A673 (cell line): Measurements from ENCODE around the gene FFAR2. TPM values are rescaled to one million over a fixed set of nuclear protein-coding genes. Genes with fewer than 3 reads are reported as not detected.

Experiments used
- BruUV-seq: library from RNA; stranded (reverse); fragments of 400-500 nt; replicated peaks from 2 replicates; lab custom pipeline; 2021; lab: Mats Ljungman, UMichigan
- CTCF ChIA-PET: fragments of 300-600 bp; sonication (Branson Sonifier 250); formaldehyde crosslinking; loops from one replicate; lab custom pipeline; 2022; ENCODE audit warnings: antibody characterized with exemption; lab: Charles Lee
- POLR2A ChIA-PET: fragments of 300-600 bp; sonication (Branson Sonifier 250); formaldehyde crosslinking; loops from one replicate; lab custom pipeline; 2022; ENCODE audit warnings: antibody characterized with exemption; ENCODE audit not compliant: low non-redundant PET; lab: Charles Lee
- DNase-seq: peaks from one replicate; pipeline ENCODE4 v3.0.0-alpha.2; 2015; ENCODE audit warnings: low spot score
- H3K27ac ChIP-seq: fragments of 200-600 bp; sonication (generic); 2 replicates; pipeline ENCODE4 v1.5.1; 2016; ENCODE audit warnings: mixed run types, low read depth, mild to moderate bottlenecking, mixed read lengths, antibody characterized with exemption, low read length; ENCODE audit not compliant: poor library complexity, severe bottlenecking
- H3K27me3 ChIP-seq: fragments of 200-600 bp; sonication (generic); replicated peaks from 2 replicates; pipeline ENCODE4 v1.6.1; 2017; ENCODE audit warnings: mixed run types, low read depth, mild to moderate bottlenecking, mixed read lengths, antibody characterized with exemption, low read length; ENCODE audit not compliant: insufficient read depth, poor library complexity
- H3K36me3 ChIP-seq: fragments of 200-600 bp; sonication (generic); 2 replicates; pipeline ENCODE4 v1.6.1; 2016; ENCODE audit warnings: mixed run types, mild to moderate bottlenecking, mixed read lengths, antibody characterized with exemption, low read length; ENCODE audit not compliant: insufficient read depth, poor library complexity, severe bottlenecking
- H3K4me1 ChIP-seq: fragments of 200-600 bp; sonication (generic); 2 replicates; pipeline ENCODE4 v1.6.1; 2017; ENCODE audit warnings: mixed run types, mild to moderate bottlenecking, mixed read lengths, antibody characterized with exemption, low read length; ENCODE audit not compliant: insufficient read depth, poor library complexity, severe bottlenecking
- H3K4me3 ChIP-seq: fragments of 200-600 bp; sonication (generic); 2 replicates; pipeline ENCODE4 v1.5.1; 2016; ENCODE audit warnings: low read depth, mixed run types, mild to moderate bottlenecking, mixed read lengths, low read length; ENCODE audit not compliant: poor library complexity, severe bottlenecking
- H3K9me3 ChIP-seq: fragments of 200-600 bp; sonication (generic); 2 replicates; pipeline ENCODE4 v1.6.1; 2016; ENCODE audit warnings: mixed run types, low read depth, mild to moderate bottlenecking, mixed read lengths, antibody characterized with exemption, low read length; ENCODE audit not compliant: poor library complexity, severe bottlenecking
- CTCF ChIP-seq: fragments of 300-800, 200-600 bp; sonication (generic); conservative IDR thresholded peaks from 2 replicates; pipeline ENCODE4 v1.5.1; 2017; ENCODE audit warnings: low read depth, mild to moderate bottlenecking, antibody characterized with exemption, low read length, moderate library complexity, mixed read lengths
- EZH2 ChIP-seq: fragments of 200-600 bp; sonication (generic); IDR thresholded peaks from 2 replicates; pipeline ENCODE4 v1.6.1; 2017; ENCODE audit warnings: borderline replicate concordance, low read depth, mild to moderate bottlenecking, mixed read lengths, antibody characterized with exemption, low read length; ENCODE audit not compliant: poor library complexity, severe bottlenecking
- intact Hi-C: fragments of 100-400 bp; cut with micrococcal nuclease; formaldehyde crosslinking; loops from one replicate; pipeline ENCODE4 v1.10.0; 2022; ENCODE audit not compliant: unreplicated experiment
- total RNA-seq: library from RNA; stranded (reverse); gene quantifications from 2 replicates; pipeline ENCODE4 v1.2.3, GENCODE V29; 2021

FFAR2 gene
- total RNA-seq, 1 experiment from 2014 or later = not detected

GRCh38 chr19:35403116-35403760 is 44.8 kb upstream of the FFAR2 start:
- BruUV-seq = no TSS peak
- DNase-seq = no peak
- Histone ChIP-seq H3K36me3 (no peaks in the 10 kb centered on the region), H3K4me1 (no peaks in the 10 kb centered on the region), H3K4me3 (no peak overlapping the region), H3K9me3 (no peaks in the 10 kb centered on the region), H3K27ac (no peak overlapping the region), H3K27me3 (peaks cover 2% of the 10 kb centered on the region)
- CTCF ChIA-PET = no interaction called here
- POLR2A ChIA-PET = no interaction called here
- intact Hi-C loops = no loop called here
- TF ChIP-seq EZH2 (no peak), CTCF (no peak)

DNA sequence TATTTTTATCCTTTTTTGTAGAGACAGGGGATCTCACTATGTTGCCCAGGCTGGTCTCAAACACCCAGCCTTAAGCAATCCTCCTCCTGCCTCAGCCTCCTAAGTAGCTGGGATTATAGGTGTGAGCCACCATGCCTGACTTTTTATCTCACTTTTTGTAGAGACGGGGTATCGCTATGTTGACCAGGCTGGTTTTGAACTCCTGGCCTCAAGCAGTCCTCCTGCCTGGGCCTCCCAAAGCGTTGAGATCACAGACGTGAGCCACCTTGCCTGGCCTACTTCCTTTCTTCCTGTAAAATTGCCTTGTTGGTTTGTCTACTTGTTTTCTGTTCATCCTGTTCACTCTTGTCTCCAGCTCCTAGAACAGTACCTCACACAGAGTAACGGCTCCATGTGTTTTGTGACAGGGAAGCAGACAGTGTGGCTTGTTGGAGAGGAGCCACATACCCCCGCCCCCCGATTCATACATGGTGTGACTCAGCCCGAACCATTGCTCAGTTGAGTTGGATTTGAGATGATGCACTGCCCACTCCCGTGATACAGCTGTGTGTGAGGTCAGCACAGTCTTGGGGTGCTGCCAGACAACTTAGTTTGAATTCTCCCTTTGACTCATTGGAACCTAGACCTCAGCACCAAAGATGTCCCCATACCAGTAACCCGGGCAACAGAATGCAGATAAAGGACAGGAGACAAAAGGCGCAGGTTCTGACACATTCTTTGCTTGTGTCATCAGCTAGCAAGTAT is 43.0 kb upstream of the FFAR2 start:
- ChIA-PET POLR2A (no interaction called here), CTCF (no interaction called here)
- TF ChIP-seq EZH2 (no peak), CTCF (no peak)
- H3K4me1 ChIP-seq = no peaks in the 10 kb centered on the region
- no peaks in the 10 kb centered on the region for H3K36me3 ChIP-seq
- H3K27me3 ChIP-seq = peaks cover 20% of the 10 kb centered on the region
- H3K9me3 ChIP-seq = no peaks in the 10 kb centered on the region
- no TSS peak for BruUV-seq
- H3K27ac ChIP-seq = no peak overlapping the region
- DNase-seq = peak; percentile 19
- intact Hi-C loops = no loop called here
- H3K4me3 ChIP-seq = no peak overlapping the region

DNA sequence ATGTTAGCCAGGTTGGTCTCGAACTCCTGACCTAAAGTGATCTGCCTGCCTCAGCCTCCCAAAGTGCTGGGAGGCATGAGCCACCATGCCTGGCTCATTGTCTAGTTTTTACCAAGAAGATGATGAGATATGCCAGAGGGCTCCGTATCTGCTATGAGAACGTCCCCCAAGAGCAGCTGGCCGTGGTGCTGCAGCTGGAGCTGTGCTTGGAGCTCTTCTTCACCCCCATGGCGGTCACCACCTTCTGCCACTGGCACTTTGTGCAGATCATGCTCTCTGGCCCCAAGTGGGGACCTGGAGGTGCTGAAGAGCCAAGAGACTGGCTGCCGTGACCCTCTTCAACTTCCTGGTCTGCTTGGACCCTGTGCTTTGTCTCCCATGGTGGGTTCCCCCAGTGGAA is 40.4 kb upstream of the FFAR2 start:
- no peaks in the 10 kb centered on the region for H3K4me1 ChIP-seq
- intact Hi-C loops = no loop called here
- no peak for TF ChIP-seq CTCF
- TF ChIP-seq EZH2 = no peak
- BruUV-seq = no TSS peak
- peaks cover 38% of the 10 kb centered on the region for H3K27me3 ChIP-seq
- POLR2A ChIA-PET = no interaction called here
- no peak overlapping the region for H3K27ac ChIP-seq
- DNase-seq = no peak
- H3K9me3 ChIP-seq = no peaks in the 10 kb centered on the region
- H3K36me3 ChIP-seq = no peaks in the 10 kb centered on the region
- H3K4me3 ChIP-seq = no peak overlapping the region
- CTCF ChIA-PET = no interaction called here
